AG09309 (cell line): ENCODE data around the gene PLEK.

Source experiments
- DNase-seq: peaks from one replicate; pipeline ENCODE4 v3.0.0-alpha.2; 2010; ENCODE audit warnings: low read depth
- H3K4me3 ChIP-seq: 2 replicates; pipeline ENCODE4 v1.5.1; 2011; ENCODE audit warnings: mild to moderate bottlenecking, low read depth, low read length, moderate library complexity; ENCODE audit not compliant: control insufficient read depth
- TF ChIP-seq, protein P1 (sequence below): IDR thresholded peaks from 2 replicates; pipeline ENCODE4 v1.5.1; 2011; ENCODE audit warnings: mild to moderate bottlenecking, low read depth, low read length, inconsistent platforms; ENCODE audit not compliant: insufficient read depth, control insufficient read depth; ENCODE audit errors: missing control alignments

PLEK gene

DNA sequence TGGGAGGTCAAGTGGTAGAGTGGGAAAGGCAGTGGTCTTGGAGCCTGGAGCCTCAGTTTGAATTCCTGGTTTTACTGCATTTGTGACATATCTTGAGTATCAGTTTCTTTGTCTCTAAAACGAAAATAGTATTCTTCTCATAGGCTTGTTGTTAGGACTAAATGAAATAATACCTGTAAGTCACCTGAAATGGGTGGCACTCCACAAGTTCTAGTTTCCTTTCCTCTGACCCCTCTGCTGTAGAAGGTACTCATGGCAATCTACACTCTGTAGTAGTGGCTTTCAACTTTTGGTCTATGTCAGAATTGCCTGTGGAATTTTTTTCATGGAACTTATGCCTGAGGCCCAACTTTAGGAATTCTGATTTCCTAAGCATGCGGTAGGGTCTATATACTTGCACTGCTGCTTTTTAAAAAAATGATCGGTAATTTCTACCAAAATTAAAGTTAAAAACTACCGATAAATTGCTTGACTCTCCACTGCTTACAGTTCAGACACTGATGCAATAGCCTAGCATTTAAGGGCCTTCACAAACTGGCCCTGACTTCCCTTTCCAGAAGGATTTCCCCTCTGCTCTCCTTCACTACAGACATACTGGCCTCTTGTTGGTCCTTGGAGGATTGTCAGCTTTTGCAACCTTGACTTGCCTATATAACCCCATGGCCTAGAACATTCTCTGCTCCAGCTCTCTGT lies 47.2 kb downstream of the PLEK start:
- H3K4me3 ChIP-seq: no peak overlapping the region
- TF ChIP-seq, protein P1, sequence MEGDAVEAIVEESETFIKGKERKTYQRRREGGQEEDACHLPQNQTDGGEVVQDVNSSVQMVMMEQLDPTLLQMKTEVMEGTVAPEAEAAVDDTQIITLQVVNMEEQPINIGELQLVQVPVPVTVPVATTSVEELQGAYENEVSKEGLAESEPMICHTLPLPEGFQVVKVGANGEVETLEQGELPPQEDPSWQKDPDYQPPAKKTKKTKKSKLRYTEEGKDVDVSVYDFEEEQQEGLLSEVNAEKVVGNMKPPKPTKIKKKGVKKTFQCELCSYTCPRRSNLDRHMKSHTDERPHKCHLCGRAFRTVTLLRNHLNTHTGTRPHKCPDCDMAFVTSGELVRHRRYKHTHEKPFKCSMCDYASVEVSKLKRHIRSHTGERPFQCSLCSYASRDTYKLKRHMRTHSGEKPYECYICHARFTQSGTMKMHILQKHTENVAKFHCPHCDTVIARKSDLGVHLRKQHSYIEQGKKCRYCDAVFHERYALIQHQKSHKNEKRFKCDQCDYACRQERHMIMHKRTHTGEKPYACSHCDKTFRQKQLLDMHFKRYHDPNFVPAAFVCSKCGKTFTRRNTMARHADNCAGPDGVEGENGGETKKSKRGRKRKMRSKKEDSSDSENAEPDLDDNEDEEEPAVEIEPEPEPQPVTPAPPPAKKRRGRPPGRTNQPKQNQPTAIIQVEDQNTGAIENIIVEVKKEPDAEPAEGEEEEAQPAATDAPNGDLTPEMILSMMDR: no peak
- DNase-seq: no peak

DNA sequence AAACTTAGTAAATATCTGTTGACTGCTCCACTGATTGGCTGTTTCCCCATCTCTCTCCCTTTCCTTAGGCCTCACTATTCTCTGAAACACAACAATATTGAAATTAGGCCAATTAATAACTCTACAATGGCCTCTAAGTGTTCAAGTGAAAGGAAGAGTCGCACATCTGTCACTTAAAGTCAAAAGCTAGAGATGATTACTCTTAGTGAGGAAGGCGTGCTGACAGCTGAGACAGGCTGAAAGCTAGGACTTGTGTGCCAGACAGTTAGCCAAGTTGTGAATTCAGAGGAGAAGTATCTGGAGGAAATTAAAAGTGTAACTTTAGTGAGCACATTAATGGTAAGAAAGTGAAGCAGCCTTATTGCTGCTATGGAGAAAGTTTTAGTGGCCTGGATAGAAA lies 48.4 kb downstream of the PLEK start:
- no peak overlapping the region for H3K4me3 ChIP-seq
- no peak for DNase-seq
- TF ChIP-seq, protein P1: no peak

DNA sequence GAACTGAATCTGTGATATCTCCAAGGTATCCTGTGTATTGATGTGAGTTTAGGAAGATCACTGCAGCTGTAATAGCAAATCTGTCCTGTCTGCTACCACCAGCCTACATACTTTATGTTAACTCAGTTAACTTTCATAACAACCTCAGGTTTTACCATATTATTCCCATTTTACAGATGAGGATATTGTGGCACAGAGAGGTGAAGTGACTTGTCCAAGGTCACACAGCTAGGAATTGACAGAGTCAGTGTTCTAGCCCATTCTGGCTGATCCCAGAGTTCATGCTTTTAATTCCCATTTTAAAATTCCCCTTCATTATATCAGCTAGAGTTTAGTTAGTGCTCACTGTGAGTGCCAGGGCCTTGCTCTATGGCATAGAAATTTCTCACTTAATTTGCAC lies 49.4 kb downstream of the PLEK start:
- H3K4me3 ChIP-seq: no peak overlapping the region
- no peak for DNase-seq
- TF ChIP-seq, protein P1: no peak

DNA sequence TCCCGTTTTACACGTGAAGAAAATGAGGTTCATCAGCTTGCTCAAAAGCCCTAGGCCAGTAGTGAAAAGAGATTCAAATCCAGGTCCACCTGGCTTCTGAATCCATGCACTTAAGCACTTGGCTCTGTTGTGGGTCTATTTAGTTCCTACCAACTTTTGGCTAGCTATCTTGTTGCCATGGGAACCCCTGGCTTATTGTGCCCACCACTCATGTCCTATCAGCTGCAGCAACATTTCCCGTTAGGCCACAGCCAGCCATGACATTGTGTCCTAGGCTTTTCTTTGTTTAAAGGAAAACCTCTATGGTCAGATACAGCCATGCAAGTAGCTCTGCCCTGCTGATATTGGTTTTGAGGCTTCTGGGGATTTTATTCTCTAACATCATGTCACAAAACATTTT lies 49.8 kb downstream of the PLEK start:
- TF ChIP-seq, protein P1: no peak
- H3K4me3 ChIP-seq: no peak overlapping the region
- no peak for DNase-seq

DNA sequence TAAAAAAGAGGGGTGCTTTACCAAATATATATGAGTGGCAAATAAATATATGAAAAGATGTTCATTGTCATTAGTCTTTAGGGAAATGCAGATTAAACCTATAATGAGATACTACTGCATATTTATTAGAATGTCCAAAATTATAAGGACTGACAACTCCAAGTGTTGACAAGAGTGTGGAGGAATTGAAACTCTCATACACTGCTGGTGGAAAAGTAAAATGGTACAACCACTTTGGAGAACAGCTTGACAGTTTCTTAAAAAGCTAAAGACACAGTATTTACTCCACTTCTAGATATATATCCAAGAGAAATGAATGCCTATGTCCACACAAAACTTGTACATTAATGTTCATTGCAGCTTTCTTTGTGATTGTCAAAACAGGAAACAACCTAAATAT lies 50.4 kb downstream of the PLEK start:
- no peak for DNase-seq
- TF ChIP-seq, protein P1: no peak
- H3K4me3 ChIP-seq: no peak overlapping the region

DNA sequence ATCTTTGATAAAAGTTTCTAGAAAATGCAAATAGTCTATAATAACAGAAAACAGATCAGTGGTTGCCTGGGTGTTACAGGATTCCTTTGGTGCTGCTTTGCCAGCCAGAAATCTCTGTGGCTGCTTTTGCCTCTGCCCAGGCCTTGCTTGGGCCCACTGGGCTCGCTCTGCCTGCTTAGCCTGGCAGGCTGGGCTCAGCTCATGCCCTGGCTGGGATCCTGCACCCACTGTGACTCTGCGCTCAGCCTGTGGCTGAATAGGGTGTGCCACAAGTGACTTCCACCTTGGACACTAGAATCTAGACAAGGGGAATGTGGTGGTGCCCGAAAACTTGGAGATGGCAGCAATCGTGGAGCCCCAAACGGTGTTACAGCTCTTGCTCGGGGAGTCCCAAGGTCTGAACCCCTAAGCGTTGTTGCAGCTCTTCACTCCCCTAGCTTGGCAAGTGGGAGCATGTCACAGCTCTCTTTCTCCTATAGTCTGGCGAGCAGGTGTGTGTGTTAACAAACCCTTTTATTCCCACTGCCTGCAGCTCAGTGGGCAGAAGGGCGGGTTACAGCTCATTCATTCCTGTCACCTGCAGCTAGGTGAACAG lies 51.1 kb downstream of the PLEK start:
- no peak for DNase-seq
- H3K4me3 ChIP-seq: no peak overlapping the region
- TF ChIP-seq, protein P1: no peak
